ENCODE data around the gene CCHCR1.

CCHCR1 gene

DNA sequence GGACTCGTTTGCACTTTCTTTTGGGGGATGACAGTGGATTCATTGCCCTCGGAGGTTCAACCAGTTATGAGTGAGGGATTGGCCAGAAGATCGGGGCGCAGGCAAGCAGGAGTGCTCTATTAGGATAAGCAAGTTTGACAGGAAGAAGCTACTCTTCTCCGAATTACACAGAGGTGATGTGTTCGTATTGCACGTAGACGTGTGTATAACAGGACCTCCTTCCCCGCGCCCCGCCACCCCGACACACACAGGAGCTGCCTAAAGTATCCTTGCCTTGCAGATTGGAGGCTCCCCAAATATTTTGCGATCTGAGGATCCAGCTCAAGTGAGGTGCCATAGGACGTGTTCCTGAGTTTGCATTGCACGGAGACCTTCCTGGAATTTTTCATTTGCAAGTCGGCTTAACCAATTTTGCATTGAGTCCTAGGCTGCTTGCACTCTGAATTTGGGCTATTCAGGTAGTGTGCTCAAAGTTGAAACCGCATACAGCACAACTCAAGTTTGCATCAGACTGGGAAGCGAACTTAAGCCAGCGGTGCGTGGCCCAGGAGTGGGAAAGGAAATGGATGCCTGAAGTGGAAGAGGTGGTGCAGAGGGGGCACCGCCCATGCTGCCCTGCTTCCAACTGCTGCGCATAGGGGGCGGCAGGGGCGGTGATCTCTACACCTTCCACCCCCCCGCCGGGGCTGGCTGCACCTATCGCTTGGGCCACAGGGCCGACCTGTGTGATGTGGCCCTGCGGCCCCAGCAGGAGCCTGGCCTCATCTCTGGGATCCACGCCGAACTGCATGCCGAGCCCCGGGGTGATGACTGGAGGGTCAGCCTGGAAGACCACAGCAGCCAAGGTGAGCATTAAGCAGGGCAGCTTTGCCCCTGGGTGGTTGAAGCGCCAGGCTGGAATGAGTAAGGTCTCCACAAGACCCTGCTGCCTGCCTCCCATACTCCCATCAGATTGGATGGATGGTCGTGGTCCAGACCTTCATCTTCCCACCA lies 1.6 kb upstream of the CCHCR1 start:
- DNase-seq = no peak

GRCh38 chr6:31158140-31158862 lies 699 bp upstream of the CCHCR1 start, which contains the start of gene TCF19:
Gene TCF19 (plus strand): TSS chr6:31158589. CDS start chr6:31159470, 881 bp downstream.
- DNase-seq = peak; percentile 95

DNA sequence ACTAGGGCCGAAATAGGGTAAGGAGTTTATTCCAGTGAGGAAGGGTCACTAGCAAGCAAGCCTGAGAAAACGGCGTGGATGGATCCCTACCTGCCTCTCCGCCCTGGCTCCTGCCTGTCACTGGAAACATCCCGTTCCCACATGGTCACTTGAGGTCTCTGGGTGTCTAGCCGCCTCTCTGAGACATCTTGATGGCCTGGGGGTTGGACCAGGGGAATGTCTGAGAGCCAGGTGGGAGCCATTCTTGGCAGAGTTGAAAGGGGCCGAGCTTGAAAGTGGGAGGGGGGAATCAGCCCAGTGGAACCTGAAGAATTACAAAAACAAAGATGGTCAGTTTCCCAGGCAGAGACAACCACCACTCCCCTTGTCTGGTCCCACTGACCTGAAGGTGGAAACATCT lies 961 bp downstream of the CCHCR1 start:
- DNase-seq = no peak

DNA sequence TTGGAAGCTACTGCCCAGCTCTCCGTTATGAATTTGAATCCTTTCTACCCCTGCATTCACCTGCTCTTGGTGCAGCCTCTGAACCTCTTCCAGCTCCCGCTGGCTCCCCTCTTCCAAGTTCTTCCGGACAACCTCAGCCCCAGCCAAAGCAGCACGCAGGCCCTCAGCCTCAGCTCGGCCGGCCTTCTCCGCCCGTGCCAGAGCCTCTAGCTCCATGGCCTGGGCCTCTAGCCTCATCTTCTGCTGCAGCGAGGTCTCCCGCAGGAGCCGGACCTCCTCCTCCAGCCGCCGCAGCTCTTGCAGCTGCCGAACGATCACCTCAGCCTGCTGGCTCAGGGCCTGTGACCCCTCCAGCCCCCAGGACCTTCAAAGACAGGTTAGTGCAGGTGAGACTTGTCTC lies 3.2 kb downstream of the CCHCR1 start:
- DNase-seq = no peak

DNA sequence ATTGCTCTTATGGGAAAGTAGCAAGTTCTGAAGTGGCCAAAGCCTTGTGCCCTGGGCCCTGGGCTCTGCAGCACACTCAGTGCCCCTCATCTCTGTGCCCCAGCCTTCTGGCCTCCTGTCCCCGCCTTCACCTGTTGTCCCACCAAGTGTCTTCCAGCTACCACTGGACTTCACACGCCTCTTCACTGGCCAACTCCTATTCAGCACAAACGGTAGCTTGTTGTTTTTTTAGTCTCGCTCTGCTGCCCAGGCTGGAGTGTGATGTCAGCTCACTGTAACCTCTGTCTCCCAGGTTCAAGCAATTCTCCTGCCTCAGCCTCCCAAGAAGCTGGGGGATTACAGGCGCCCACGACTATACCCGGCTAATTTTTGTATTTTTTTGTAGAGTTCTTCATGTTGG lies 4.8 kb downstream of the CCHCR1 start:
- DNase-seq = no peak

GRCh38 chr6:31149827-31150447 lies 7.7 kb downstream of the CCHCR1 start:
- no peak for DNase-seq

- no peak for DNase-seq
Measured at GRCh38 chr6:31145386-31145785, 12.2 kb downstream of the CCHCR1 start.

- no peak for DNase-seq
Measured at GRCh38 chr6:31144970-31145340, 12.6 kb downstream of the CCHCR1 start.

DNA sequence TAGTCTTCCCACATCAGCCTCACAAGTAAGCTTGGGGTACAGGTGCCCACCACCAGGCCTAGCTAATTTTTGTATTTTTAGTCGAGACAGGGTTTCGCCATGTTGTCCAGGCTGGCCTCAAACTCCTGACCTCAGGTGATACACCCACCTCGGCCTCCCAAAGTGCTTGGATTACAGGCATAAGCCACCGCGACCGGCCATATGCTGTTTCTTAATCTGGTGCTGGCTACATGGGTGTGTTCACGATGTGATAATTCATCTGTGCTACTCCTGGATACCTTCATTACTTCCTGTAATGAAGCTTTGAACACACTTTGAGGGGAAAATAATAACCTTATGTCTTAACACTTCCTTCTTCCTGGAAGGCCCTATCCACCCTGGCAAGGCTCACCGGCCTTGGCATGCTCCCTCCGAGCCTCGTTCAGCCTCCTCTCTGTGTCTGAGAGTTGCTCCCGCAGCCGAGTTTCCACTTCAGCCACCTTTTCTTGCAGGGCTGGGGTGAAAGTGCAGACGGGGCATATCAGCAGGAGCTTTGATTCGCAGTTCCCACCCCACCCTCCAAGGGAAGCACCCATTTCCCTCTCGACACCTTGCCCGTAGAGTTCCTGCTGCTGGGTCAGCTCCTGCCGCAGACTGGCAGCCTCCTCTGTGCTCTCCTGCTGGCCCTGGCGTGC lies 13.2 kb downstream of the CCHCR1 start:
- no peak for DNase-seq

- no peak for DNase-seq
Measured at GRCh38 chr6:31143148-31143547, 14.5 kb downstream of the CCHCR1 start.

DNA sequence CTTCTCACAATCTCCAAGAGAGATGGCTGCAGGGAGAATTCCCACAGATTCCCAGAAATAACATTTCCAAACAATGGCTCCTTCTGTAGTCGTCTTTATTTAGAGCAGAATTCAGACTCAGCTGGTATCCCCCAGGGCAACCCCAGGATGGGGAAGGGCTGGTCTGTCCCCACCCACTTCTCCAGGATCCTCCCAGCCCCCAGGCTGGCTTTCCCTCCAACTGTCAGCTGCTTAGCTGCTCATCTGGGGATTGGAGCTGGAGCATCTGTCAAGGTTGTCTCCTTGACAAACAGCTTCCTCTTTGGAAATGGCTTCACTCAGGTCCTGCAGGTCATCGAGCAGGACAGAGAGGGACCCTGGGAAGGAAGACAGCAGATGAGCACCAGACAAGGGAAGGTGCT lies 15.2 kb downstream of the CCHCR1 start:
- no peak for DNase-seq

DNA sequence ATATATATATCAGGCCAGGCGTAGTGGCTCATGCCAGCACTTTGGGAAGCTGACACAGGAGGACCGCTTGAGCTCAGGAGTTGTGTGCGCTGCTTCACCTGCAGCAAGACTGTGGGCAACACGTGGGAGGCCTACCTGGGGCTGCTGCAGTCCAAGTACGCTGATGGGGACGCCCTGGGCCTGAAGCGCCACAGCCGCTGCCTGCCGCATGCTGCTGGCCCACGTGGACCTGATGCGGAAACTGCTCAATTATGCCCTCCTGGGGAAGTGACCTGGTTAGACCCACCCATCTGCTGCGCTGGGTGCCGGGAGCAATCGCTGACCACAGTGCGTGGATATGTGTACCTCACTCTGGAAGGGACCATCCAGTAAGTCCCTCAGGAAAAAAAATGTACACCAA lies 17.0 kb downstream of the CCHCR1 start:
- DNase-seq = no peak

DNA sequence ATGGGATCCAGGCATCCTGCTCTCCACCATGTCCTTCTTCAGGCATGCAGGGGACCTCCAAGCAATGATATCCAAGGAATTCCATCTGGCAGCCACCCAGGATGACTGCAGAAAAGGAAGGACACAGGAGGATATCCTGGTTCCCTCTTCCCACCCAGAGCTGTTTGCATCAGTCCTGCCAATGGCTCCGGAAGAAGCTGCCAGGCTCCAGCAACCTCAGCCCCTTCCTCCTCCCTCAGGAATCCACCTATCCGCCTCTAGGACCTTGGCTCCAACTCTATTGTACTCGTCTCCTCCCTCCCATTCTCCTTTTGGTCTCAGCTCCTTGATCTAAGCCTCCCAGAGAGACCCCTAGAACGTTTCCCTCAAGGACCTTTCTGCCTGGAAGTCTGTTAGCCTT lies 18.0 kb downstream of the CCHCR1 start:
- no peak for DNase-seq

GRCh38 chr6:31138982-31139381 lies 18.6 kb downstream of the CCHCR1 start, which contains the start of gene PSORS1C2:
Gene PSORS1C2 (minus strand): TSS chr6:31139066. CDS start chr6:31139026, 40 bp downstream.
- no peak for DNase-seq

DNA sequence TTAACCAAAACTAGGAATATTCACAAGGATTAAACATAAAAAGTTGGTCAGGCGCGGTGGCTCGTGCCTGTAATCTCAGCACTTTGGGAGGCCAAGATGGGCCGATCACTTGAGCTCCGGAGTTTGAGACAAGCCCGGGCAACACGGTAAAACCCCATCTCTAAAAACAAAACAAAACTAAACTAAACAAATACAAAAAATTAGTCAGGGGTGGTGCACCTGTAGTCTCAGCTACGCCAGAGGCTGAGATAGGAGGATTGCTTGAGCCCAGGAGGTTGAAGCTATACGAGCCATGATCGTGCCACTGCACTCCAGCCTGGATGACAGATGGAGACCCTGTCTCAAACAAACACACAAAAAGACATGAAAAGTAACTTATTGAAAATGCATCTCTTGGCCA lies 21.9 kb downstream of the CCHCR1 start:
- DNase-seq = no peak

DNA sequence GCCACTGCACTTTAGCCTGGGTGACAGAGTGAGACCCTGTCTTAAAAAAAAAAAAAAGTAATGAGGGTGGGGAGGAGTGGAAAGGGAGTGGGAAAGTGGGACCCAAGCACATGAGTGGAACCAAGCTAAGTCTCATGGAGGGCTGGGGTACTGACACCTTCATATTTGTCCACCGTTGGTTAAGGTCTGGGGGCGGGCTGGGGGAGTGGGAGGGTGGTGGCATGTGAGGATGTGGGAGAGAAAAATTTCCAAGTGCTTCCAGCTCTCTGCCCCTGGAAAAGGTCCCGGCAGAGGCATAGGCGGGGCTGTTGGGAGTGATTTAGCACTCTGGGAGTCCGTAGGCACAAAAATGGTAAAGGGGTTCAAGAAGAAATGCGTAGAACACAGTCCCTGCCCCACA lies 24.8 kb downstream of the CCHCR1 start:
- DNase-seq = no peak

GRCh38 chr6:31131595-31131994 lies 26.0 kb downstream of the CCHCR1 start:
- DNase-seq = no peak

DNA sequence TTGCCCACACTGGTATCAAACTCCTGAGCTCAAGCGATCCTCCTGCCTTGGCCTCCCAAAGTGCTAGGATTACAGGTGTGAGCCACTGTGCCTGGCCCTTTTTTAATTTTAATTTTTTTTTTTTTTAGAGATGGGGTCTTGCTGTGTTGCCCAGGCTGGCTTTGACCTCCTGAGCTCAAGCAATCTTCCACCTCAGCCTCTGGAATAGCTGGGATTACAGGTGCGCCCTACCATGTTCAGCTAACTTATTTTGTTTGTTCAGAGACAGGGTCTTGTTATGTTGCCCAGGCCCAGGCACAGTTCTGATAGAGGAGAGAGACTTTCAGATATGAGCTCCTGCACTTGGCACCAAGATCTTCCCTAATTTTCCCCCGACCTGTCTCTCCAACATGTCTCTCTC lies 26.9 kb downstream of the CCHCR1 start:
- no peak for DNase-seq

DNA sequence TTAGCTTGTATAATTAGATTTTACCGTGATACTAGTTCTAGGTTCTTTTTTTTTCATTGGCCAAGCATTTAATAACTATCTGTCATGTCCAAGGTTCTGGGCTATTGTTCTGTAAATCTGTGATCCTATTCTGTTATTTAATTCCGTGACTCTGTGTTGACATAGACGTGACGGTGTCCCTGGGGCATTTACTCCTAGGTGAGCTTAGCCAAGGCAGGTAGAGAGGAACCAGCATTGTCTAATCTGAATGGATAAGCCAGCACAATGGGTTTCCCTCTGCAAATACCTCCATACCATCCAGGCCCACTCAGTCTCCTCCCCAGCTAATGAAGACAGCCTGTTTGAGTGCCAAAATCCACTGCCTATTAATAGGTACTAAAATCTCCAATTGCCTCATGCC lies 28.5 kb downstream of the CCHCR1 start:
- DNase-seq = no peak

GRCh38 chr6:31128093-31128676 lies 29.4 kb downstream of the CCHCR1 start:
- peak; percentile 1 for DNase-seq

DNA sequence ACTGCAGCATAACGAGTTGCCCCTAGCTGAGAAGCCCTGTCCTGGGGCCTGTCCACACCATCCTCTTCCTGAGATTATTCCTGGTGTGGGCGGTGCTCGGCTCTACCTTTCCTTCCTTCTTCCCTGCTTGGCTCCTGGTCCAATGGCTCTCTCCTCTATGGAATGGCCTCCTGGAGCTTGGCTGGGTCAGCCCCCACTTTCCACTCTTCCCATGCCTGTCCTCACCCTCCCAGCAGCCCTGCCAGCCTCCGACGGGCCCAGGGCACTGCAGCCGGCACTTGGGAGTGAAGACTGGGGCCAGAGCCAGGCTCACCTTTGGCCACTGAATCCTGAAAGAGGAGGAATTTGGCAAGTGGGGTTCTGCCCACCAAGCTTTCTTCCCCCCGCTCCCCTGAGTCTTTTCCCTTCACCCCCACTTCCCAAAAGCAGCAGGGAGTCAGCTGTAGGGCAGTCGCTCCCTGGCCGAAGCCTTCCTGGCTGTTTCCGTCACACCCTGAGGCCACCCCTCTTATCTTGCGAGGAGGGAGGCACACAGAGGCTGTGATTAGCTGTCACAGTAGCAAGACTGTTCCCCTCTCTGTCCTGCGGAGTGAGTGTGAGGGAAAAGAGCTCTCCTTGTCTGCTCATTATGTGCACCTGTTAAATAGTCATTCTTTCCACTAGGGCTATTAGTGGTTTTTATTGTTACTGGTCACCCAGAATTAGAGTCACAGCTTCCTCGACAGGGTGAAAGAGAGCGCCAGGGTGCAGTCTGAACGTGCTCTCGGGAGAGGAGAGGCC lies 31.0 kb downstream of the CCHCR1 start:
- no peak for DNase-seq

Measured in NCI-H1092 (cell line).